GM23338 (cell line): ENCODE measurements around the gene BICD2. TPM values are rescaled to one million over a fixed set of nuclear protein-coding genes. Genes with fewer than 3 reads are reported as not detected.

Experiments used
- ATAC-seq: fragments of 200-7000 bp; cut with Tn5 transposase; 3 replicates; pipeline ENCODE4 v1.9.1; 2020
- DNase-seq: peaks from one replicate; pipeline ENCODE4 v3.0.0-alpha.2; 2015; ENCODE audit warnings: low spot score
- H2AFZ ChIP-seq: fragments of 200-600 bp; sonication (generic); 2 replicates; pipeline ENCODE4 v1.8.0; 2016; ENCODE audit warnings: antibody characterized with exemption, mild to moderate bottlenecking, moderate library complexity
- H3F3A ChIP-seq: fragments of 200-600 bp; sonication (generic); replicated peaks from 2 replicates; pipeline ENCODE4 v1.8.0; 2017; ENCODE audit warnings: antibody characterized with exemption, mixed run types, low read depth
- H3K27ac ChIP-seq: fragments of 200-600 bp; sonication (generic); 2 replicates; pipeline ENCODE4 v1.6.1; 2016; ENCODE audit warnings: low read depth
- H3K27me3 ChIP-seq: fragments of 200-600 bp; sonication (generic); 2 replicates; pipeline ENCODE4 v1.8.0; 2016; ENCODE audit warnings: mild to moderate bottlenecking, mixed run types, moderate library complexity; ENCODE audit not compliant: insufficient read depth
- H3K36me3 ChIP-seq: fragments of 200-600 bp; sonication (generic); 2 replicates; pipeline ENCODE4 v1.8.0; 2016; ENCODE audit warnings: mild to moderate bottlenecking; ENCODE audit not compliant: insufficient read depth
- H3K4me1 ChIP-seq: fragments of 200-600 bp; sonication (generic); 2 replicates; pipeline ENCODE4 v1.8.0; 2016; ENCODE audit warnings: mild to moderate bottlenecking, moderate library complexity; ENCODE audit not compliant: insufficient read depth
- H3K4me2 ChIP-seq: fragments of 200-600 bp; sonication (generic); 2 replicates; pipeline ENCODE4 v1.7.1; 2017; ENCODE audit warnings: mixed run types
- H3K4me3 ChIP-seq: fragments of 200-600 bp; sonication (generic); 2 replicates; pipeline ENCODE4 v1.6.1; 2016; ENCODE audit warnings: mixed run types
- H3K79me2 ChIP-seq: fragments of 200-600 bp; sonication (generic); replicated peaks from 2 replicates; pipeline ENCODE4 v1.8.0; 2017; ENCODE audit warnings: mild to moderate bottlenecking; ENCODE audit not compliant: insufficient read depth
- H3K9me2 ChIP-seq: fragments of 200-600 bp; sonication (generic); 2 replicates; pipeline ENCODE4 v1.8.0; 2017; ENCODE audit not compliant: insufficient read depth
- H4K20me1 ChIP-seq: fragments of 200-600 bp; sonication (generic); replicated peaks from 2 replicates; pipeline ENCODE4 v1.8.0; 2017; ENCODE audit warnings: mild to moderate bottlenecking; ENCODE audit not compliant: insufficient read depth
- H3K27ac Mint-ChIP-seq: 2 replicates; pipeline ENCODE4 v1.8.0; 2020; ENCODE audit warnings: inconsistent platforms, mild to moderate bottlenecking, moderate library complexity, mixed read lengths
- H3K27me3 Mint-ChIP-seq: 3 replicates; pipeline ENCODE4 v1.8.0; 2022; ENCODE audit warnings: low read depth, mild to moderate bottlenecking, moderate library complexity, mixed read lengths, inconsistent platforms; ENCODE audit not compliant: insufficient read depth, poor library complexity
- H3K36me3 Mint-ChIP-seq: 3 replicates; pipeline ENCODE4 v1.8.0; 2021; ENCODE audit warnings: low read depth, mild to moderate bottlenecking, inconsistent platforms, moderate library complexity, mixed read lengths
- H3K4me1 Mint-ChIP-seq: 3 replicates; pipeline ENCODE4 v1.8.0; 2020; ENCODE audit warnings: mild to moderate bottlenecking, inconsistent platforms, mixed read lengths
- H3K4me3 Mint-ChIP-seq: 3 replicates; pipeline ENCODE4 v1.8.0; 2021; ENCODE audit warnings: moderate library complexity, mild to moderate bottlenecking, inconsistent platforms, mixed read lengths
- H3K9me3 Mint-ChIP-seq: 3 replicates; pipeline ENCODE4 v1.8.0; 2020; ENCODE audit warnings: moderate library complexity, mild to moderate bottlenecking, inconsistent platforms, mixed read lengths
- CREB1 ChIP-seq: fragments of 250-450 bp; sonication (Bioruptor Pico); IDR thresholded peaks from 2 replicates; pipeline ENCODE4 v1.5.0; 2020; ENCODE audit warnings: low read depth, mild to moderate bottlenecking, moderate library complexity
- EZH2 ChIP-seq: fragments of 200-600 bp; sonication (generic); IDR thresholded peaks from one replicate; pipeline ENCODE4 v1.8.0; 2017; ENCODE audit warnings: antibody characterized with exemption, mild to moderate bottlenecking, low read depth; ENCODE audit not compliant: unreplicated experiment
- EZH2phosphoT487 ChIP-seq: fragments of 200-600 bp; sonication (generic); IDR thresholded peaks from one replicate; pipeline ENCODE4 v1.8.1; 2018; ENCODE audit warnings: antibody characterized with exemption; ENCODE audit not compliant: unreplicated experiment
- NANOG ChIP-seq: IDR thresholded peaks from 2 replicates; pipeline ENCODE4 v1.6.1; 2016; ENCODE audit warnings: antibody characterized with exemption, borderline replicate concordance
- POLR2AphosphoS5 ChIP-seq: IDR thresholded peaks from 2 replicates; pipeline ENCODE4 v1.6.1; 2016; ENCODE audit warnings: antibody characterized with exemption, low read depth
- ZNF114 ChIP-seq: fragments of 250-450 bp; sonication (Bioruptor Pico); IDR thresholded peaks from 2 replicates; pipeline ENCODE4 v1.5.0; 2020; ENCODE audit warnings: mild to moderate bottlenecking, moderate library complexity
- ZNF331 ChIP-seq: fragments of 250-450 bp; sonication (Bioruptor Pico); IDR thresholded peaks from 2 replicates; pipeline ENCODE4 v1.5.0; 2020; ENCODE audit warnings: low read depth, mild to moderate bottlenecking, moderate library complexity
- polyA plus RNA-seq: library from polyadenylated mRNA; unstranded; fragments of >200 nt; fragmentation: Nextera tagmentation; extraction: Ambion mirVana; gene quantifications from 2 replicates; pipeline ENCODE4 v1.2.1, GENCODE V29; 2016
- total RNA-seq: library from RNA; depleted of rRNA; stranded (reverse); fragments of >200 nt; shearing (Covaris generic); gene quantifications from 2 replicates; pipeline ENCODE4 v1.2.3, GENCODE V29; 2014
- TF ChIP-seq, protein P1 (sequence below): fragments of 250-450 bp; sonication (Bioruptor Pico); IDR thresholded peaks from 2 replicates; pipeline ENCODE4 v1.5.0; 2020; ENCODE audit warnings: mild to moderate bottlenecking, moderate library complexity
- TF ChIP-seq, protein P2 (sequence below): IDR thresholded peaks from 2 replicates; pipeline ENCODE4 v1.6.1; 2016; ENCODE audit warnings: antibody characterized with exemption

BICD2 gene
- total and polyA plus RNA-seq, 2 experiments from 2014 or later, result 8.7 to 34.3 TPM

DNA sequence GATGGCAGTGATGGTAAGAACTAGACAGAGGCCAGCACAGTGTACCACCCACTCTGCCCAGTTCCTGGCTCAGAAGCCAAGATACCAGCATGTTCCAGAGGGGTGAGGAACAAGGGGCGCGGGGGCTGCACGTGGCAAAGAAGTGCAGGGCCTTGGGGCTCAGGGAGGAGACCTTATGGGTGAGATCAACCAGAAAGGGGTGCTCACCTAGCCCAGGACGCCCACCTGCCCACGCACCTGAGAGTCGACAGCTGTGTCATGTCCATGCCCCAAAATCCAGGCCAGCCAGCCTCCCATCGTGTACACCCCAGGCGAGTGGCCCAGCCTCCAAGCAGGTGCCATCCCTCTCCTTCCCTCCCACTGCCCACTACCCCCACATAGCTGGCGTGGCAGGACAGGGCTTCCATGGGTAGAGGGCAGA, 34.9 kb downstream of the BICD2 start (continued):
- TF ChIP-seq, protein P1, sequence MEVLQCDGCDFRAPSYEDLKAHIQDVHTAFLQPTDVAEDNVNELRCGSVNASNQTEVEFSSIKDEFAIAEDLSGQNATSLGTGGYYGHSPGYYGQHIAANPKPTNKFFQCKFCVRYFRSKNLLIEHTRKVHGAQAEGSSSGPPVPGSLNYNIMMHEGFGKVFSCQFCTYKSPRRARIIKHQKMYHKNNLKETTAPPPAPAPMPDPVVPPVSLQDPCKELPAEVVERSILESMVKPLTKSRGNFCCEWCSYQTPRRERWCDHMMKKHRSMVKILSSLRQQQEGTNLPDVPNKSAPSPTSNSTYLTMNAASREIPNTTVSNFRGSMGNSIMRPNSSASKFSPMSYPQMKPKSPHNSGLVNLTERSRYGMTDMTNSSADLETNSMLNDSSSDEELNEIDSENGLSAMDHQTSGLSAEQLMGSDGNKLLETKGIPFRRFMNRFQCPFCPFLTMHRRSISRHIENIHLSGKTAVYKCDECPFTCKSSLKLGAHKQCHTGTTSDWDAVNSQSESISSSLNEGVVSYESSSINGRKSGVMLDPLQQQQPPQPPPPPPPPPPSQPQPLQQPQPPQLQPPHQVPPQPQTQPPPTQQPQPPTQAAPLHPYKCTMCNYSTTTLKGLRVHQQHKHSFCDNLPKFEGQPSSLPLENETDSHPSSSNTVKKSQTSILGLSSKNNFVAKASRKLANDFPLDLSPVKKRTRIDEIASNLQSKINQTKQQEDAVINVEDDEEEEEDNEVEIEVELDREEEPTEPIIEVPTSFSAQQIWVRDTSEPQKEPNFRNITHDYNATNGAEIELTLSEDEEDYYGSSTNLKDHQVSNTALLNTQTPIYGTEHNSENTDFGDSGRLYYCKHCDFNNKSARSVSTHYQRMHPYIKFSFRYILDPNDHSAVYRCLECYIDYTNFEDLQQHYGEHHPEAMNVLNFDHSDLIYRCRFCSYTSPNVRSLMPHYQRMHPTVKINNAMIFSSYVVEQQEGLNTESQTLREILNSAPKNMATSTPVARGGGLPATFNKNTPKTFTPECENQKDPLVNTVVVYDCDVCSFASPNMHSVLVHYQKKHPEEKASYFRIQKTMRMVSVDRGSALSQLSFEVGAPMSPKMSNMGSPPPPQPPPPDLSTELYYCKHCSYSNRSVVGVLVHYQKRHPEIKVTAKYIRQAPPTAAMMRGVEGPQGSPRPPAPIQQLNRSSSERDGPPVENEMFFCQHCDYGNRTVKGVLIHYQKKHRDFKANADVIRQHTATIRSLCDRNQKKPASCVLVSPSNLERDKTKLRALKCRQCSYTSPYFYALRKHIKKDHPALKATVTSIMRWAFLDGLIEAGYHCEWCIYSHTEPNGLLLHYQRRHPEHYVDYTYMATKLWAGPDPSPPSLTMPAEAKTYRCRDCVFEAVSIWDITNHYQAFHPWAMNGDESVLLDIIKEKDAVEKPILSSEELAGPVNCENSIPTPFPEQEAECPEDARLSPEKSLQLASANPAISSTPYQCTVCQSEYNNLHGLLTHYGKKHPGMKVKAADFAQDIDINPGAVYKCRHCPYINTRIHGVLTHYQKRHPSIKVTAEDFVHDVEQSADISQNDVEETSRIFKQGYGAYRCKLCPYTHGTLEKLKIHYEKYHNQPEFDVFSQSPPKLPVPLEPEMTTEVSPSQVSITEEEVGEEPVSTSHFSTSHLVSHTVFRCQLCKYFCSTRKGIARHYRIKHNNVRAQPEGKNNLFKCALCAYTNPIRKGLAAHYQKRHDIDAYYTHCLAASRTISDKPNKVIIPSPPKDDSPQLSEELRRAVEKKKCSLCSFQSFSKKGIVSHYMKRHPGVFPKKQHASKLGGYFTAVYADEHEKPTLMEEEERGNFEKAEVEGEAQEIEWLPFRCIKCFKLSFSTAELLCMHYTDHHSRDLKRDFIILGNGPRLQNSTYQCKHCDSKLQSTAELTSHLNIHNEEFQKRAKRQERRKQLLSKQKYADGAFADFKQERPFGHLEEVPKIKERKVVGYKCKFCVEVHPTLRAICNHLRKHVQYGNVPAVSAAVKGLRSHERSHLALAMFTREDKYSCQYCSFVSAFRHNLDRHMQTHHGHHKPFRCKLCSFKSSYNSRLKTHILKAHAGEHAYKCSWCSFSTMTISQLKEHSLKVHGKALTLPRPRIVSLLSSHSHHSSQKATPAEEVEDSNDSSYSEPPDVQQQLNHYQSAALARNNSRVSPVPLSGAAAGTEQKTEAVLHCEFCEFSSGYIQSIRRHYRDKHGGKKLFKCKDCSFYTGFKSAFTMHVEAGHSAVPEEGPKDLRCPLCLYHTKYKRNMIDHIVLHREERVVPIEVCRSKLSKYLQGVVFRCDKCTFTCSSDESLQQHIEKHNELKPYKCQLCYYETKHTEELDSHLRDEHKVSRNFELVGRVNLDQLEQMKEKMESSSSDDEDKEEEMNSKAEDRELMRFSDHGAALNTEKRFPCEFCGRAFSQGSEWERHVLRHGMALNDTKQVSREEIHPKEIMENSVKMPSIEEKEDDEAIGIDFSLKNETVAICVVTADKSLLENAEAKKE (CRISPR knock-in tag), result no peak
- TF ChIP-seq EZH2, result no peak
- TF ChIP-seq, protein P2, sequence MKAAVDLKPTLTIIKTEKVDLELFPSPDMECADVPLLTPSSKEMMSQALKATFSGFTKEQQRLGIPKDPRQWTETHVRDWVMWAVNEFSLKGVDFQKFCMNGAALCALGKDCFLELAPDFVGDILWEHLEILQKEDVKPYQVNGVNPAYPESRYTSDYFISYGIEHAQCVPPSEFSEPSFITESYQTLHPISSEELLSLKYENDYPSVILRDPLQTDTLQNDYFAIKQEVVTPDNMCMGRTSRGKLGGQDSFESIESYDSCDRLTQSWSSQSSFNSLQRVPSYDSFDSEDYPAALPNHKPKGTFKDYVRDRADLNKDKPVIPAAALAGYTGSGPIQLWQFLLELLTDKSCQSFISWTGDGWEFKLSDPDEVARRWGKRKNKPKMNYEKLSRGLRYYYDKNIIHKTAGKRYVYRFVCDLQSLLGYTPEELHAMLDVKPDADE, result no peak
- TF ChIP-seq NANOG, result no peak
- no peak for TF ChIP-seq ZNF331 (CRISPR knock-in tag)

DNA sequence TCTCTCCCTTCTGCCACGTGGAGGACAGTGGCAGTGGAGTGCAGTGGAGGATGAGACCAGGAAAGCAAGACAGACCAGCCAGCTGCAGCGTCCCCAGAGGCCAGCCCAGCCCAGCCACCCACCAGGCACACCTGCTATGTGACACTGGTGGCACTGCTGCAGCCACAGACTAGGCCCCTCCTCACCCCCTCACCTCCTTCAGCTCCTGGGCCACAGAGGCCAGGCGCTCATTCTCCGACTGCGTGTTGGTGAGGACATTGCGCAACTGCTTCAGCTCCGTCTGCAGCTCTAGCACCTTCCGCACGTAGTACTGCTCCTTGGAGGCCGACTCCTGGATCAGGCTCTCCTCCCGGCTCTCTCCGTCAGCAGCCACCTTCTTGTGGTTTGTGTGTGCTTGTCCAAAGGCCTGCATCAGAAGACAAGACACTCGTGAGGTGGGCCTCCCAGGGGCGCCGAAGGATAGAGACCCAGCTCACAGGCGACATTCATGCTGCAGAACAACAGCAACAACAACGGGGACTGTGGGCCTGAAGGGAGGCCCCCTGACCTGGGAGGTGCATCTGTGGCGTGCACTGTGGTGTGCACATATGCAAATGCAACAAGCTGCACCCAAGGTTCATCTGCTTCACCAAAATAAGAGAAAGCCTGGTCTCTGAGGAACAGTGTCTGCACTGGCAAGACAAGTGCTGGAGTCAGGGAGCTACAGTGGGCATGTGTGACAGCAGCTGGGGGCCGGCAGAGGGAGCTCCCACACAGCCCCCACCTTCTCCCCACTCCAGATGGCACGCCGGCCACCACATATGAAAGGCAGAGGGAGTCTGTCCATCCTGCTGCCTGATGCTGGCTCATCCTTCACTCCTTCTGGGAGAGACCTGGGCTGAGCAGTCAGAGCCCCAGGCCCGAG, 35.5 kb downstream of the BICD2 start:
- Mint-ChIP-seq H3K4me1 (no peaks in the 10 kb centered on the region; the same call in 2 of the 3 replicates), H3K27ac (peak overlapping the region; percentile 47; the same call in 1 of the 2 replicates), H3K4me3 (no peak overlapping the region), H3K9me3 (no peaks in the 10 kb centered on the region), H3K27me3 (peaks cover 6% of the 10 kb centered on the region), H3K36me3 (peaks cover 16% of the 10 kb centered on the region; the same call in 2 of the 3 replicates)
- Histone ChIP-seq H3K79me2 (peaks cover 41% of the 10 kb centered on the region), H3K4me2 (no peak overlapping the region), H3K4me1 (no peaks in the 10 kb centered on the region), H3F3A (no peaks in the 10 kb centered on the region), H4K20me1 (peaks cover 28% of the 10 kb centered on the region), H3K27me3 (no peaks in the 10 kb centered on the region), H3K4me3 (no peak overlapping the region), H3K27ac (no peak overlapping the region), H3K36me3 (no peaks in the 10 kb centered on the region), H2AFZ (no peak overlapping the region), H3K9me2 (no peaks in the 10 kb centered on the region)
- ATAC-seq, result peak; percentile 89
- DNase-seq, result peak; percentile 51
- TF ChIP-seq ZNF114 (CRISPR knock-in tag), result no peak
- no peak for TF ChIP-seq POLR2AphosphoS5
- TF ChIP-seq CREB1, result no peak
- no peak for TF ChIP-seq EZH2phosphoT487
- TF ChIP-seq ZNF331 (CRISPR knock-in tag), result no peak
